Measurements from ENCODE around the gene WASF2.

The WASF2 gene

DNA sequence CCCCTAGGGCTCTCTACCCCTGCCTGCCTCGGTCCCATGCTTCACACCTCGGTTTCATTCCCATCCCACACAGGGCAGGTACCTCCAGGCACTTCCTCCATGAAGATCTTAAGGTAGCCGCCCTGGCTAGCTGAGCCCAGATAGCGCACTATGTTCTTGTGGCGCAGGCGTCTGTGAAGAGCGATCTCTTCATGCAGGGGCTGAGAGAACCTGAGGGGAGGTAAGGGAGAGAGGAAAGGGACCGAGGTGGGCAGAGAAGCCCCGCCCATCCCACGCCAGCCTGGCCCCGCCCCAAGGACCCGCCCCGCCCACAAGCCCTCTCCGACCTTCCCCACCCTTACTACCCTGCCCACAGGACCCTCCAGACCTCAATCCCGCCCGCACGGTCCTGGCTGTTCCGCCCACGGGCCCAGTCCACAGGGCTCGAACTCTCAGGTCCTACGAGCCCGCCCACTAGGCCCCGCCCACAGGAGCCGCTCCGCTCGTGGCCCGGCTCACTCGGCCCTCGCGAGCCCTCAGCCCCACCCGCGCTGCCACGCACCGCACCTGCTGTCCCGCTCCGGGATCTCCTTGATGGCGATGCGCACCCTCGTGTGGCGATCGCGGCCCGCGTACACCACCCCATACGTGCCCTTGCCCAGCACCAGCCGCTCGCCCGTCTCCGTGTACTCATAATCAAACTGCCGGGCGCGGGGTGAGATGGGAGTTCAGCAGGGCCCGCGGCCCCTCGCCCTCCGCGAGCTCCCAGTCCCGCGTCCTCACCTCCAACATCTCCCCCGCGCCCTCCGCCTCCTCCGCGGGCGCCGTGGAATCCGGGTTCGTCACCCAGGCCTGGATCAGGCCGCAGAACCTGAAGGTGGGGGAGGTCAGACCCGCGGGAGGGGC, 129.6 kb downstream of the WASF2 start:
- H3K18ac ChIP-seq (ENCODE audit: low read length): peak overlapping the region; percentile 100
- H2BK5ac ChIP-seq (ENCODE audit: low read length): peak overlapping the region; percentile 47
- H2AFZ ChIP-seq (ENCODE audit: low read length): no peak overlapping the region
- H2BK15ac ChIP-seq (ENCODE audit: low read length): peak overlapping the region; percentile 95
- peak overlapping the region; percentile 22 for H4K91ac ChIP-seq (ENCODE audit: low read depth, low read length, poor library complexity)
- H2BK12ac ChIP-seq (ENCODE audit: low read length): peak overlapping the region; percentile 80
- peak overlapping the region; percentile 97 for H3K23ac ChIP-seq (ENCODE audit: low read depth, low read length, poor library complexity)
- H3K9me3 ChIP-seq (replicated peaks in 1 of 2; ENCODE audit: control insufficient read depth in 2 of 2, insufficient read depth in 1 of 2, low read depth in 1 of 2, low read length in 2 of 2): no peaks in the 10 kb centered on the region
- no peaks in the 10 kb centered on the region for H3K79me1 ChIP-seq (ENCODE audit: low read depth, low read length)
- no CpG with 5 or more reads among the region's 71 CpGs for WGBS, 2 donors (ENCODE audit: extremely low coverage in 2 of 2, insufficient read length in 2 of 2, insufficient replicate concordance in 1 of 2)
- no peak overlapping the region for H4K8ac ChIP-seq (ENCODE audit: low read depth, low read length)
- peak overlapping the region in 1 of 2 donors; percentile 86 for H3K4me3 ChIP-seq (ENCODE audit: low read length in 2 of 2)
- peak overlapping the region; percentile 94 for H3K14ac ChIP-seq (ENCODE audit: low read length)
- DNase-seq (ENCODE audit: low spot score): no peak
- H3K36me3 ChIP-seq (replicated peaks in 1 of 2; ENCODE audit: control insufficient read depth in 2 of 2, insufficient read depth in 2 of 2, low read length in 2 of 2): peaks cover 3 to 72% of the 10 kb centered on the region in 2 donors
- H3K9ac ChIP-seq (ENCODE audit: low read depth, low read length, poor library complexity): peak overlapping the region; percentile 98
- H3K4me1 ChIP-seq (ENCODE audit: control insufficient read depth in 2 of 2, insufficient read depth in 1 of 2, low read depth in 1 of 2, low read length in 2 of 2): peaks cover 12 to 33% of the 10 kb centered on the region in 2 donors
- H3K4me2 ChIP-seq (ENCODE audit: insufficient read depth, low read length, poor library complexity, severe bottlenecking): peak overlapping the region; percentile 97
- H3K27me3 ChIP-seq (ENCODE audit: control insufficient read depth in 3 of 3, insufficient read depth in 3 of 3, low read depth in 1 of 3, low read length in 3 of 3): peaks cover 0 to 43% (median 9%) of the 10 kb centered on the region in 3 experiments
- H3K27ac ChIP-seq (replicated peaks; ENCODE audit: low read length): no peak overlapping the region
- H3K4ac ChIP-seq (ENCODE audit: low read length): peak overlapping the region; percentile 57
- peak overlapping the region; percentile 84 for H2BK120ac ChIP-seq (ENCODE audit: low read depth, low read length)
- H2AK5ac ChIP-seq (ENCODE audit: low read depth, low read length): peak overlapping the region; percentile 88

DNA sequence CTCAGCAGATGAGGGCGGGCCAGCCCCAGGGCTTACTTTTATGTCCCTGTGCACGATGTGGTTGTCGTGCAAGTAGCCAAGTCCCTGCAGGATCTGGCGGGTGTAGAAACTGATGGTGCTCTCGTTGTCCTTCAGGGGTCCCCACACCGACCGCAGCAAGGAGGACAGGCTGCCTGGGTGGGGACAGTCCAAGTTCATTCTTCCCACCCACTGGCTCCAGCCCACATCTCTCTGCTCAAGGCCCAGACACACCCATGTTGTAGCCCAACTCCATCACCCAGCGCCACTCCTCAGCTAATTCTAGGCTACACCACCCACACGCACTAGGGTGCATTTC, 130.2 kb downstream of the WASF2 start:
- H3K36me3 ChIP-seq (replicated peaks in 1 of 2; ENCODE audit: control insufficient read depth in 2 of 2, insufficient read depth in 2 of 2, low read length in 2 of 2): peaks cover 3 to 76% of the 10 kb centered on the region in 2 donors
- no peak overlapping the region for H4K8ac ChIP-seq (ENCODE audit: low read depth, low read length)
- no peak overlapping the region for H3K14ac ChIP-seq (ENCODE audit: low read length)
- no peaks in the 10 kb centered on the region for H3K9me3 ChIP-seq (replicated peaks in 1 of 2; ENCODE audit: control insufficient read depth in 2 of 2, insufficient read depth in 1 of 2, low read depth in 1 of 2, low read length in 2 of 2)
- H3K27me3 ChIP-seq (ENCODE audit: control insufficient read depth in 3 of 3, insufficient read depth in 3 of 3, low read depth in 1 of 3, low read length in 3 of 3): peaks cover 0 to 43% (median 9%) of the 10 kb centered on the region in 3 experiments
- H2BK12ac ChIP-seq (ENCODE audit: low read length): peak overlapping the region; percentile 33
- no CpG with 5 or more reads among the region's 9 CpGs for WGBS, 2 donors (ENCODE audit: extremely low coverage in 2 of 2, insufficient read length in 2 of 2, insufficient replicate concordance in 1 of 2)
- no peak for DNase-seq (ENCODE audit: low spot score)
- H3K18ac ChIP-seq (ENCODE audit: low read length): peak overlapping the region; percentile 84
- peak overlapping the region; percentile 95 for H2BK15ac ChIP-seq (ENCODE audit: low read length)
- H2BK5ac ChIP-seq (ENCODE audit: low read length): peak overlapping the region; percentile 16
- peak overlapping the region in 1 of 2 donors; percentile 32 for H3K4me3 ChIP-seq (ENCODE audit: low read length in 2 of 2)
- H3K9ac ChIP-seq (ENCODE audit: low read depth, low read length, poor library complexity): peak overlapping the region; percentile 27
- no peaks in the 10 kb centered on the region for H3K79me1 ChIP-seq (ENCODE audit: low read depth, low read length)
- peak overlapping the region; percentile 69 for H3K23ac ChIP-seq (ENCODE audit: low read depth, low read length, poor library complexity)
- peaks cover 6 to 28% of the 10 kb centered on the region in 2 donors for H3K4me1 ChIP-seq (ENCODE audit: control insufficient read depth in 2 of 2, insufficient read depth in 1 of 2, low read depth in 1 of 2, low read length in 2 of 2)
- no peak overlapping the region for H2AFZ ChIP-seq (ENCODE audit: low read length)
- H3K27ac ChIP-seq (replicated peaks; ENCODE audit: low read length): no peak overlapping the region
- peak overlapping the region; percentile 97 for H3K4me2 ChIP-seq (ENCODE audit: insufficient read depth, low read length, poor library complexity, severe bottlenecking)
- peak overlapping the region; percentile 57 for H3K4ac ChIP-seq (ENCODE audit: low read length)
- no peak overlapping the region for H4K91ac ChIP-seq (ENCODE audit: low read depth, low read length, poor library complexity)
- H2AK5ac ChIP-seq (ENCODE audit: low read depth, low read length): peak overlapping the region; percentile 72
- H2BK120ac ChIP-seq (ENCODE audit: low read depth, low read length): no peak overlapping the region

DNA sequence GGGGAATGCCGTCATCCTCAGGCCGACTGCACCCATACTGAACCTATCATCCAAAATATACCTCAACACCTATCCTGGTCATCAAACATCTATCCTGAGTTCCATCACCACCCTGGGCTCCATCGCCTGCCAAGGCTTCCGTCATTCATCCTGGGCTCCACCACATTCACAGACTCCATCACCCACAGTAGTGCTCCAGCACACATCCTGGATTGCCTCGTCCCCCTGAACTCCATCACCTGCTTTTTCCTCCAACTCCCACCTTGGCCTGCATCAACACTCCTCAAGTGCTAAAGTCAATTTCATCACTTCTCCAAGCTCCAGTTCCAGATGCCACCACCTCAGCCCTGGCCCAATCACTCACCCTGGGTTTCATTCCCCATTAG, 131.0 kb downstream of the WASF2 start:
- Histone ChIP-seq H2BK5ac (ENCODE audit: low read length) (no peak overlapping the region), H2BK120ac (ENCODE audit: low read depth, low read length) (no peak overlapping the region), H2AFZ (ENCODE audit: low read length) (no peak overlapping the region), H4K91ac (ENCODE audit: low read depth, low read length, poor library complexity) (no peak overlapping the region), H3K79me1 (ENCODE audit: low read depth, low read length) (no peaks in the 10 kb centered on the region), H2BK15ac (ENCODE audit: low read length) (no peak overlapping the region), H3K36me3 (replicated peaks in 1 of 2; ENCODE audit: control insufficient read depth in 2 of 2, insufficient read depth in 2 of 2, low read length in 2 of 2) (peaks cover 3 to 76% of the 10 kb centered on the region in 2 donors), H3K27me3 (ENCODE audit: control insufficient read depth in 3 of 3, insufficient read depth in 3 of 3, low read depth in 1 of 3, low read length in 3 of 3) (peaks cover 0 to 43% (median 9%) of the 10 kb centered on the region in 3 experiments), H3K4me3 (ENCODE audit: low read length in 2 of 2) (no peak overlapping the region), H3K14ac (ENCODE audit: low read length) (no peak overlapping the region), H3K9ac (ENCODE audit: low read depth, low read length, poor library complexity) (no peak overlapping the region), H3K18ac (ENCODE audit: low read length) (no peak overlapping the region), H4K8ac (ENCODE audit: low read depth, low read length) (no peak overlapping the region), H3K23ac (ENCODE audit: low read depth, low read length, poor library complexity) (no peak overlapping the region), H3K27ac (replicated peaks; ENCODE audit: low read length) (no peak overlapping the region), H3K4me1 (ENCODE audit: control insufficient read depth in 2 of 2, insufficient read depth in 1 of 2, low read depth in 1 of 2, low read length in 2 of 2) (peaks cover 3 to 19% of the 10 kb centered on the region in 2 donors), H3K4me2 (ENCODE audit: insufficient read depth, low read length, poor library complexity, severe bottlenecking) (no peak overlapping the region), H2BK12ac (ENCODE audit: low read length) (peak overlapping the region; percentile 88), H2AK5ac (ENCODE audit: low read depth, low read length) (peak overlapping the region; percentile 96), H3K4ac (ENCODE audit: low read length) (no peak overlapping the region), H3K9me3 (replicated peaks in 1 of 2; ENCODE audit: control insufficient read depth in 2 of 2, insufficient read depth in 1 of 2, low read depth in 1 of 2, low read length in 2 of 2) (no peaks in the 10 kb centered on the region)
- DNase-seq (ENCODE audit: low spot score): no peak
- no CpG with 5 or more reads among the region's 5 CpGs for WGBS, 2 donors (ENCODE audit: extremely low coverage in 2 of 2, insufficient read length in 2 of 2, insufficient replicate concordance in 1 of 2)

All from neuronal stem cell (in vitro differentiated cells).